GM12864 (cell line): ENCODE measurements around the gene RHBDF1.
"Not testable (repeated sequence)": the region's sequence is repeated elsewhere in the genome, so short reads cannot be mapped to it uniquely, and the experiment has no call there.

Source experiments
- DNase-seq: peaks from one replicate; pipeline ENCODE4 v3.0.0-alpha.2; 2011; ENCODE audit warnings: low read depth
- H3K4me3 ChIP-seq: 2 replicates; pipeline ENCODE4 v1.5.1; 2011; ENCODE audit warnings: mild to moderate bottlenecking, low read depth, low read length, control low read depth
- TF ChIP-seq, protein P1 (sequence below): IDR thresholded peaks from 2 replicates; pipeline ENCODE4 v1.5.1; 2011; ENCODE audit warnings: low read depth, mild to moderate bottlenecking, moderate library complexity, low read length, control low read depth, inconsistent platforms; ENCODE audit errors: missing control alignments

RHBDF1 gene

DNA sequence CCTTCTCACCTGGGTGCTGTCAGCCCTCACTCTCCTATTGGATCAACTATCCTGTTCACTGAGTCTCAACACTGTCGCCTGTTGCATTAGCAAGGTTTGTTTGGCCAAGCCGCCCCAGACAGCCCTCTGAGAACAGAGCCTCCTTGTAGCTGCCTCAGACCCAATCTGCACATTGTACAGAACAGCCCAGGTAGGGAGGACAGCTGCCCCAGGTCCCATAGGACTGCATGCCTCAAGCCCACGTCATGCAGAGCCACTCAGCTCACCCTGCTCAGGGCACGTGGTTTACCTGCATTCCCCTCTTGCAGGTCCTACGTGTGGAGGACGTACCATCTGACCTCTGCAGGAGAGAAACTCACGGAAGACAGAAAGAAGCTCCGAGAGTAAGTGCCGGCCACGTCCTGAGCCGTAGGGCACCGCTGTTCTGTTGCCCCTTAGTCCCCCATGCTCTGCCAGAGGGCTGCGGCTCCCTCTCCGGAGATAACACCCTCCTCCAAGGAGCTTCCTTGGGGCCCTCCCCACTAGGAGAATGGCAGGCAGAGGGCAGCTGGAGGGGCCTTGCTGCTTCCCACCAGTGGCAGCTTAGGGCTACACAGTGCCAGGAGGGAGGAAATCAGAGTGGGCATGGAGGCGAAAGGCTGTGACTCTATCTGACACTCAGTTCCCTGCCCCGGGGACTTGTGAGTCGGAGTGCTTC is 16.1 kb downstream of the RHBDF1 start:
- TF ChIP-seq, protein P1, sequence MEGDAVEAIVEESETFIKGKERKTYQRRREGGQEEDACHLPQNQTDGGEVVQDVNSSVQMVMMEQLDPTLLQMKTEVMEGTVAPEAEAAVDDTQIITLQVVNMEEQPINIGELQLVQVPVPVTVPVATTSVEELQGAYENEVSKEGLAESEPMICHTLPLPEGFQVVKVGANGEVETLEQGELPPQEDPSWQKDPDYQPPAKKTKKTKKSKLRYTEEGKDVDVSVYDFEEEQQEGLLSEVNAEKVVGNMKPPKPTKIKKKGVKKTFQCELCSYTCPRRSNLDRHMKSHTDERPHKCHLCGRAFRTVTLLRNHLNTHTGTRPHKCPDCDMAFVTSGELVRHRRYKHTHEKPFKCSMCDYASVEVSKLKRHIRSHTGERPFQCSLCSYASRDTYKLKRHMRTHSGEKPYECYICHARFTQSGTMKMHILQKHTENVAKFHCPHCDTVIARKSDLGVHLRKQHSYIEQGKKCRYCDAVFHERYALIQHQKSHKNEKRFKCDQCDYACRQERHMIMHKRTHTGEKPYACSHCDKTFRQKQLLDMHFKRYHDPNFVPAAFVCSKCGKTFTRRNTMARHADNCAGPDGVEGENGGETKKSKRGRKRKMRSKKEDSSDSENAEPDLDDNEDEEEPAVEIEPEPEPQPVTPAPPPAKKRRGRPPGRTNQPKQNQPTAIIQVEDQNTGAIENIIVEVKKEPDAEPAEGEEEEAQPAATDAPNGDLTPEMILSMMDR, result no peak
- no peak for DNase-seq
- no peak overlapping the region for H3K4me3 ChIP-seq

- TF ChIP-seq, protein P1, result no peak
- DNase-seq, result no peak
- no peak overlapping the region for H3K4me3 ChIP-seq
Measured at GRCh38 chr16:55571-56136, 16.8 kb downstream of the RHBDF1 start.

DNA sequence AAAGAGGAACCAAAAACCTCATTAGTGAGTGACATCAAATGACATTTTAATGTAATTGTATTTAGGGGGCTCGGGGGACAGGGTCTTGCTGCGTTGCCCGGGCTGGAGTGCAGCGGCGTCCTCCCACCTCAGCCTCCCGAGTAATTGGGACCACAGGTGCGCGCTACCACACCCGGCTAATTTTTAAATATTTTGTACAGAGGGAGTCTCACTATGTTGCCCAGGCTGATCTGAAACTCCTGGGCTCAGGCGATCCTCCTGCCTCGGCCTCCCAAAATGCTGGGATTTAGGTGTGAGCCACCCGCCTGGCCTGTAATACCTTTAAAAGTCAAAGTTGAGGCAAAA is 18.2 kb downstream of the RHBDF1 start:
- H3K4me3 ChIP-seq, result peak overlapping the region; percentile 96
- no peak for DNase-seq
- TF ChIP-seq, protein P1, result no peak

GRCh38 chr16:53346-54236 is 18.8 kb downstream of the RHBDF1 start, which contains the start of the genes POLR3K and SNRNP25:
TSS of gene POLR3K (minus strand) at chr16:53608. CDS start at chr16:53586, 22 bp downstream.
TSS of gene SNRNP25 (plus strand) at chr16:53828. CDS start at chr16:54017, 189 bp downstream.
- peak; percentile 93 for DNase-seq
- TF ChIP-seq, protein P1, result no peak
- H3K4me3 ChIP-seq, result peak within 1 kb of the TSS; percentile 96

- DNase-seq, result no peak
- no peak overlapping the region for H3K4me3 ChIP-seq
- TF ChIP-seq, protein P1, result no peak
Measured at GRCh38 chr16:50769-51591, 21.5 kb downstream of the RHBDF1 start.

- no peak for DNase-seq
- TF ChIP-seq, protein P1, result no peak
- no peak overlapping the region for H3K4me3 ChIP-seq
Measured at GRCh38 chr16:47234-47633, 25.2 kb downstream of the RHBDF1 start.

DNA sequence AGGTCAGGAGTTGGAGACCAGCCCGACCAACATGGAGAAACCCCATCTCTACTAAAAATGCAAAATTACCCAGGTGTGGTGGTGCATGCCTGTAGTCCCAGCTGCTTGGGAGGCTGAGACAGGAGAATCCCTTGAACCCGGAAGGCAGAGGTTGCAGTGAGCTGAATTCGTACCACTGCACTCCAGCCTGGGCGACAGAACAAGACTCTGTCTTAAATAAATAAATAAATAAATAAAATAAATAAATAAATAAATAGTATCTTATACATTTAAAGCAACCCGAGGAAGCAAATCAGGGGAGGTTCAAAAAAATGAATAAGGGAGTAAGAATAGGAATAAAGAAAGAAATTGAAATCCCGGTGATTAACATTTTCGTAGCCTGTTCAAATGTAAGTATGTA is 25.9 kb downstream of the RHBDF1 start:
- not testable (repeated sequence) for H3K4me3 ChIP-seq, DNase-seq
